ENCODE measurements around the gene SMARCC2. TPM values are rescaled to one million over a fixed set of nuclear protein-coding genes. Genes with fewer than 3 reads are reported as not detected.

SMARCC2 gene
- total and polyA plus RNA-seq, 9 of the 15 experiments (the other 6 are each of a cell fraction or from before 2014, with no cell fraction given), result 11.9 to 86.0 (median 36.6) TPM

DNA sequence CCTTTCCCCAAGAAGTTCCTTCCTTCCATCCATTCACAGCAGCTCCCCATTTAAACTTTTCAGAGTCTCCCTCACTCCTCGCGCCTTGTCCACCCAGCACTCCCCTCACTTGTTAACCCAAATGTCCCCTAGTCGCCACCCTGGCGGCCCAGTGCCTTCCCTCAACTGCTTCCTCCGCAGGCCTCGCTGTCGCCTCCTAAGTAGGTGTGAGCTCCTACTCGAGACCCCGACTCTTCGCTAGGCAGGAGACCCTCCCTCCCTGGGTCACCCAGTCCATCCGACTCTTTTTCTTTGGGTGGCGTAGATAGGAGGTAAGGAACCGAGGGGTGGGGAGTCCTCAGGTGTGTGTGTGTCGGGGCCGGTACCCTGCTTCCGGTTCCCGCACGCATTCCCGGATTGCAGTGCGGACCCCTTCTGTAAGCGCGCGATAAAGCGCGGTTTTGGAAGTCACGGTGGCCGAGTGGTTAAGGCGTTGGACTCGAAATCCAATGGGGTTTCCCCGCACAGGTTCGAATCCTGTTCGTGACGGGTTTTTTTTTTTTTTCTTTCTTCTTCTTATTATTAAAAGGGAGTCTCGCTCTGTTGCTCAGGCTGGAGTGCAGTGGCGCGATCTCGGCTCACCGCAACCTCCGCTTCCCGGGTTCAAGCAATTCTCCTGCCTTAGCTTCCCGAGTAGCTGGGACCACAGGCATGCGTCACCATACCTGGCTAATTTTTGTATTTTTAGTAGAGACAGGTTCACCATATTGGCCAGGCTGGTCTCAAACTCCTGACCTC lies 823 bp upstream of the SMARCC2 start (continued):
- TF ChIP-seq, protein P1, sequence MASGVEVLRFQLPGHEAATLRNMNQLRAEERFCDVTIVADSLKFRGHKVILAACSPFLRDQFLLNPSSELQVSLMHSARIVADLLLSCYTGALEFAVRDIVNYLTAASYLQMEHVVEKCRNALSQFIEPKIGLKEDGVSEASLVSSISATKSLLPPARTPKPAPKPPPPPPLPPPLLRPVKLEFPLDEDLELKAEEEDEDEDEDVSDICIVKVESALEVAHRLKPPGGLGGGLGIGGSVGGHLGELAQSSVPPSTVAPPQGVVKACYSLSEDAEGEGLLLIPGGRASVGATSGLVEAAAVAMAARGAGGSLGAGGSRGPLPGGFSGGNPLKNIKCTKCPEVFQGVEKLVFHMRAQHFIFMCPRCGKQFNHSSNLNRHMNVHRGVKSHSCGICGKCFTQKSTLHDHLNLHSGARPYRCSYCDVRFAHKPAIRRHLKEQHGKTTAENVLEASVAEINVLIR (CRISPR knock-in tag; IDR thresholded peaks at IDR 0.05), result no peak
- TF ChIP-seq SREBF1 (IDR thresholded peaks at IDR 0.05; ENCODE audit: borderline replicate concordance, low read depth, low read length), result peak; percentile 36; the same call in 1 of the 2 replicates
- TF ChIP-seq, protein P2, sequence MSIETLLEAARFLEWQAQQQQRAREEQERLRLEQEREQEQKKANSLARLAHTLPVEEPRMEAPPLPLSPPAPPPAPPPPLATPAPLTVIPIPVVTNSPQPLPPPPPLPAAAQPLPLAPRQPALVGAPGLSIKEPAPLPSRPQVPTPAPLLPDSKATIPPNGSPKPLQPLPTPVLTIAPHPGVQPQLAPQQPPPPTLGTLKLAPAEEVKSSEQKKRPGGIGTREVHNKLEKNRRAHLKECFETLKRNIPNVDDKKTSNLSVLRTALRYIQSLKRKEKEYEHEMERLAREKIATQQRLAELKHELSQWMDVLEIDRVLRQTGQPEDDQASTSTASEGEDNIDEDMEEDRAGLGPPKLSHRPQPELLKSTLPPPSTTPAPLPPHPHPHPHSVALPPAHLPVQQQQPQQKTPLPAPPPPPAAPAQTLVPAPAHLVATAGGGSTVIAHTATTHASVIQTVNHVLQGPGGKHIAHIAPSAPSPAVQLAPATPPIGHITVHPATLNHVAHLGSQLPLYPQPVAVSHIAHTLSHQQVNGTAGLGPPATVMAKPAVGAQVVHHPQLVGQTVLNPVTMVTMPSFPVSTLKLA (conservative IDR thresholded peaks at IDR 0.05), result peak; percentile 26 to 58; a peak in 3 of 4 replicates
- TF ChIP-seq ZNF431 (CRISPR knock-in tag; IDR thresholded peaks at IDR 0.05), result peak; percentile 62; the same call in 1 of the 2 replicates
- no peak for TF ChIP-seq COPS2 (conservative IDR thresholded peaks at IDR 0.05)
- TF ChIP-seq SRSF1 (IDR thresholded peaks at IDR 0.05; ENCODE audit: low read depth, low read length), result no peak
- TF ChIP-seq, protein P3, sequence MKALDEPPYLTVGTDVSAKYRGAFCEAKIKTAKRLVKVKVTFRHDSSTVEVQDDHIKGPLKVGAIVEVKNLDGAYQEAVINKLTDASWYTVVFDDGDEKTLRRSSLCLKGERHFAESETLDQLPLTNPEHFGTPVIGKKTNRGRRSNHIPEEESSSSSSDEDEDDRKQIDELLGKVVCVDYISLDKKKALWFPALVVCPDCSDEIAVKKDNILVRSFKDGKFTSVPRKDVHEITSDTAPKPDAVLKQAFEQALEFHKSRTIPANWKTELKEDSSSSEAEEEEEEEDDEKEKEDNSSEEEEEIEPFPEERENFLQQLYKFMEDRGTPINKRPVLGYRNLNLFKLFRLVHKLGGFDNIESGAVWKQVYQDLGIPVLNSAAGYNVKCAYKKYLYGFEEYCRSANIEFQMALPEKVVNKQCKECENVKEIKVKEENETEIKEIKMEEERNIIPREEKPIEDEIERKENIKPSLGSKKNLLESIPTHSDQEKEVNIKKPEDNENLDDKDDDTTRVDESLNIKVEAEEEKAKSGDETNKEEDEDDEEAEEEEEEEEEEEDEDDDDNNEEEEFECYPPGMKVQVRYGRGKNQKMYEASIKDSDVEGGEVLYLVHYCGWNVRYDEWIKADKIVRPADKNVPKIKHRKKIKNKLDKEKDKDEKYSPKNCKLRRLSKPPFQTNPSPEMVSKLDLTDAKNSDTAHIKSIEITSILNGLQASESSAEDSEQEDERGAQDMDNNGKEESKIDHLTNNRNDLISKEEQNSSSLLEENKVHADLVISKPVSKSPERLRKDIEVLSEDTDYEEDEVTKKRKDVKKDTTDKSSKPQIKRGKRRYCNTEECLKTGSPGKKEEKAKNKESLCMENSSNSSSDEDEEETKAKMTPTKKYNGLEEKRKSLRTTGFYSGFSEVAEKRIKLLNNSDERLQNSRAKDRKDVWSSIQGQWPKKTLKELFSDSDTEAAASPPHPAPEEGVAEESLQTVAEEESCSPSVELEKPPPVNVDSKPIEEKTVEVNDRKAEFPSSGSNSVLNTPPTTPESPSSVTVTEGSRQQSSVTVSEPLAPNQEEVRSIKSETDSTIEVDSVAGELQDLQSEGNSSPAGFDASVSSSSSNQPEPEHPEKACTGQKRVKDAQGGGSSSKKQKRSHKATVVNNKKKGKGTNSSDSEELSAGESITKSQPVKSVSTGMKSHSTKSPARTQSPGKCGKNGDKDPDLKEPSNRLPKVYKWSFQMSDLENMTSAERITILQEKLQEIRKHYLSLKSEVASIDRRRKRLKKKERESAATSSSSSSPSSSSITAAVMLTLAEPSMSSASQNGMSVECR (CRISPR knock-in tag; IDR thresholded peaks at IDR 0.05), result peak; percentile 85
- no peak for TF ChIP-seq NCOA6 (IDR thresholded peaks at IDR 0.05)
- TF ChIP-seq ZBED1 (IDR thresholded peaks at IDR 0.05), result no peak
- TF ChIP-seq YBX1 (IDR thresholded peaks at IDR 0.05), result no peak
- TF ChIP-seq, protein P4, sequence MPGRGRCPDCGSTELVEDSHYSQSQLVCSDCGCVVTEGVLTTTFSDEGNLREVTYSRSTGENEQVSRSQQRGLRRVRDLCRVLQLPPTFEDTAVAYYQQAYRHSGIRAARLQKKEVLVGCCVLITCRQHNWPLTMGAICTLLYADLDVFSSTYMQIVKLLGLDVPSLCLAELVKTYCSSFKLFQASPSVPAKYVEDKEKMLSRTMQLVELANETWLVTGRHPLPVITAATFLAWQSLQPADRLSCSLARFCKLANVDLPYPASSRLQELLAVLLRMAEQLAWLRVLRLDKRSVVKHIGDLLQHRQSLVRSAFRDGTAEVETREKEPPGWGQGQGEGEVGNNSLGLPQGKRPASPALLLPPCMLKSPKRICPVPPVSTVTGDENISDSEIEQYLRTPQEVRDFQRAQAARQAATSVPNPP (IDR thresholded peaks at IDR 0.05; ENCODE audit: borderline replicate concordance, insufficient read depth, insufficient read length), result no peak
- TF ChIP-seq ZNF445 (CRISPR knock-in tag; IDR thresholded peaks at IDR 0.05; ENCODE audit: low read depth), result no peak
- peak in 1 of 2 experiments; percentile 65; a peak in 1 of 4 replicates for TF ChIP-seq SRF (CRISPR knock-in tag; IDR thresholded peaks at IDR 0.05)
- TF ChIP-seq, protein P5, sequence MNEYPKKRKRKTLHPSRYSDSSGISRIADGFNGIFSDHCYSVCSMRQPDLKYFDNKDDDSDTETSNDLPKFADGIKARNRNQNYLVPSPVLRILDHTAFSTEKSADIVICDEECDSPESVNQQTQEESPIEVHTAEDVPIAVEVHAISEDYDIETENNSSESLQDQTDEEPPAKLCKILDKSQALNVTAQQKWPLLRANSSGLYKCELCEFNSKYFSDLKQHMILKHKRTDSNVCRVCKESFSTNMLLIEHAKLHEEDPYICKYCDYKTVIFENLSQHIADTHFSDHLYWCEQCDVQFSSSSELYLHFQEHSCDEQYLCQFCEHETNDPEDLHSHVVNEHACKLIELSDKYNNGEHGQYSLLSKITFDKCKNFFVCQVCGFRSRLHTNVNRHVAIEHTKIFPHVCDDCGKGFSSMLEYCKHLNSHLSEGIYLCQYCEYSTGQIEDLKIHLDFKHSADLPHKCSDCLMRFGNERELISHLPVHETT (CRISPR knock-in tag; conservative IDR thresholded peaks at IDR 0.05 in 1 of 2, IDR thresholded peaks at IDR 0.05 in 1 of 2), result no peak

Measured in K562 (cell line).